ENCODE data around the gene NAA50.

Gene NAA50

DNA sequence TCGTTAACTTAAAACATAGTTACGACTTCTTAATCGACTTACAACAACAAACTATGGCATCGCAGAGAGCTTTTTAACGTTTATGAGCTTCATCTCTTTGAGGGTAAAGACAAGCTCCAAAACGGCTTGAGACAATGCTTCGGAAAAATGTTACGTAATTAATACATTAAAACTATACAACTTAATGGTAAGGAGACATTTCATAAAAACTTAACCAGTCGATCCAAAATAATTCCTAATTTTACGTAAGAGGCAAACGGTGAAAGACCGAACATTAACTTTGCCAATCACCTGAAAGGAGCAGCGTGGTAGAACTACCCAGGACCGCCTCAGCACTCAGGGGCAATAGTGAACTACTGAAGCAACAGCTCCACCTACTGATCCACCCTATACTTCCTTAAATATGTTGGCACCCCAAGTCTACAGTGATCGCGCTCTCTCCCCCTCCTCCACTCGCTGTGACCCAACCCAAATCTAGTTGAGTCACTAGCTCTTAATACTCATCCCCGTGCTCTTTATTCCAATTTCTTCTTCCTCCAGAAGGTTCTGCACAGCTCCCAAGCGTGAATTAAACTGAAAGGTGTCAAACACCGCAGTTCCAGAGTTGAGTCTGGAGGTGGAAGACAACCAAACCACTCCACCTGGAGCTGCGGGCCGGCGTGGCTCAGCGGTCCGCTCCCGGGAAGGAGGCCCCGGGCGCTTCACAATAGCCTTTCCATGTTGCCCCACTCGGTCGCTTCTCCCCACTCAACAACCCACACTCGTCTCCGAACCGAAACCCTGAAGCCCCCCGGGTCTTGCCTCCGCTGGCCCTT, 901 bp downstream of the NAA50 start:
- no peak for TF ChIP-seq EZH2 (IDR thresholded peaks at IDR 0.05; ENCODE audit: borderline replicate concordance, low read length)
- peak; percentile 70 for TF ChIP-seq CTCF (IDR thresholded peaks at IDR 0.05; ENCODE audit: low read length)
- Histone ChIP-seq H2AFZ (ENCODE audit: low read length) (no peak overlapping the region), H3K4me2 (ENCODE audit: low read length) (peak overlapping the region; percentile 93), H3K27ac (ENCODE audit: low read depth, low read length, poor library complexity, severe bottlenecking) (peak overlapping the region; percentile 98), H3K27me3 (ENCODE audit: insufficient read depth, low read length) (no peaks in the 10 kb centered on the region), H3K9ac (ENCODE audit: low read length) (peak overlapping the region; percentile 98), H3K4me1 (ENCODE audit: insufficient read depth, low read length, severe bottlenecking) (peaks cover 70% of the 10 kb centered on the region), H3K79me2 (ENCODE audit: insufficient read depth, low read length) (peaks cover 86% of the 10 kb centered on the region), H3K36me3 (ENCODE audit: insufficient read depth, low read length) (peaks cover 21% of the 10 kb centered on the region), H3K4me3 (ENCODE audit: low read depth, low read length, poor library complexity, severe bottlenecking) (peak overlapping the region; percentile 98), H3K9me2 (ENCODE audit: low read depth, low read length) (no peaks in the 10 kb centered on the region), H3F3A (ENCODE audit: insufficient read depth, low read length) (no peaks in the 10 kb centered on the region), H4K20me1 (ENCODE audit: insufficient read depth, low read length) (no peaks in the 10 kb centered on the region), H3K9me3 (ENCODE audit: low read length) (no peaks in the 10 kb centered on the region)

DNA sequence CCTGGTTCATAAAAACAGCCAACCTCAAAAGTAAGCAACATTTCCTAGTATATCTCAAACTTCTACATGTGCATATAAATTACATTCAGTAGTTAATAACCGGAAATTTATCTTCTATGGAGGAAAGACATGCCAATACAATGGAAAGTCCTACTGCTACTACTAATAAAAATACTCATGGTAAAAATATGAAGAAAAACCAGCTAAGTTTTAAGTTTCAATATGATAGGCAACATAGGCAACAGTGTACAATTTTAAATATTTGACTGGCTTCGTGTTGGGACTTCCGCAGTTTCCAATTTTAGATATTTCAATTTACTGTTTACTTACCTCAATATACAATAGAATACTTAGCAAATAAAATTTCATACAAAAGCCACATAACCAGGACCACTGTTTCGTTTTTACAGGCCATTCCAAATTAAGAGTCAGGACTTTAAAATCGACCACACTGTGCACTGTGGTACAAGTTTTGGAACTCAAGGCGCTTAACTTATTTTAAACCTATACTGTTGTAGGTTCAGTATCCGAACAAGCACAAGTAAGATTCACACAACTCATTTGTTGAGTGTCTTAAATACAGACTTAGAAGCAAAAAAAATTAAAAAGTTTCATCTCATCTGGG, 2.9 kb downstream of the NAA50 start:
- peaks cover 21% of the 10 kb centered on the region for H3K36me3 ChIP-seq (ENCODE audit: insufficient read depth, low read length)
- H3K4me1 ChIP-seq (ENCODE audit: insufficient read depth, low read length, severe bottlenecking): peaks cover 70% of the 10 kb centered on the region
- no peaks in the 10 kb centered on the region for H4K20me1 ChIP-seq (ENCODE audit: insufficient read depth, low read length)
- no peaks in the 10 kb centered on the region for H3K9me3 ChIP-seq (ENCODE audit: low read length)
- no peaks in the 10 kb centered on the region for H3K27me3 ChIP-seq (ENCODE audit: insufficient read depth, low read length)
- peak overlapping the region; percentile 93 for H3K4me2 ChIP-seq (ENCODE audit: low read length)
- peak overlapping the region; percentile 98 for H3K4me3 ChIP-seq (ENCODE audit: low read depth, low read length, poor library complexity, severe bottlenecking)
- no peak overlapping the region for H2AFZ ChIP-seq (ENCODE audit: low read length)
- TF ChIP-seq EZH2 (IDR thresholded peaks at IDR 0.05; ENCODE audit: borderline replicate concordance, low read length): no peak
- TF ChIP-seq CTCF (IDR thresholded peaks at IDR 0.05; ENCODE audit: low read length): no peak
- H3K9me2 ChIP-seq (ENCODE audit: low read depth, low read length): no peaks in the 10 kb centered on the region
- H3K27ac ChIP-seq (ENCODE audit: low read depth, low read length, poor library complexity, severe bottlenecking): peak overlapping the region; percentile 31
- peaks cover 87% of the 10 kb centered on the region for H3K79me2 ChIP-seq (ENCODE audit: insufficient read depth, low read length)
- H3K9ac ChIP-seq (ENCODE audit: low read length): peak overlapping the region; percentile 98
- no peaks in the 10 kb centered on the region for H3F3A ChIP-seq (ENCODE audit: insufficient read depth, low read length)

DNA sequence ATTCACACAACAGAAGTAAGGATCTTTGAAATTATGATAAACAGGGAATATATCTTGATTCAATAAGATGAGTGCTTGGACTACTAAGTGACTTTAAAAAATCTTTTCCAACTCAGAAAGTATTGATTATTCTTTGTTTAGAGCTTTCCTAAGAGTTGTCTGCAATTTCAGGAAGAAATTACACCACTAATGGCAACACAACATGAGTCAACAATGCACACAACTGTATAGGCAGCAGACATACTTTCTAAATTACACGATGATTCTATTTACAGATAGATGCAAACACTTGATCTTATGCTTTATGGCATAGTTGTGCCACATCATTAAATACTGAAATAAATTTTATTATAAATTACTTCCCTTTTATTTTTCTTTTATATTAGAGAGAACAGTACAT, 4.4 kb downstream of the NAA50 start:
- Histone ChIP-seq H3K9me2 (ENCODE audit: low read depth, low read length) (no peaks in the 10 kb centered on the region), H3K27me3 (ENCODE audit: insufficient read depth, low read length) (no peaks in the 10 kb centered on the region), H3K27ac (ENCODE audit: low read depth, low read length, poor library complexity, severe bottlenecking) (peak overlapping the region; percentile 31), H2AFZ (ENCODE audit: low read length) (no peak overlapping the region), H3K4me2 (ENCODE audit: low read length) (peak overlapping the region; percentile 49), H3F3A (ENCODE audit: insufficient read depth, low read length) (no peaks in the 10 kb centered on the region), H3K4me3 (ENCODE audit: low read depth, low read length, poor library complexity, severe bottlenecking) (peak overlapping the region; percentile 8), H3K4me1 (ENCODE audit: insufficient read depth, low read length, severe bottlenecking) (peaks cover 79% of the 10 kb centered on the region), H3K9ac (ENCODE audit: low read length) (peak overlapping the region; percentile 2; the same call in 1 of the 2 replicates), H3K36me3 (ENCODE audit: insufficient read depth, low read length) (peaks cover 21% of the 10 kb centered on the region), H3K9me3 (ENCODE audit: low read length) (no peaks in the 10 kb centered on the region), H3K79me2 (ENCODE audit: insufficient read depth, low read length) (peaks cover 90% of the 10 kb centered on the region), H4K20me1 (ENCODE audit: insufficient read depth, low read length) (peaks cover 3% of the 10 kb centered on the region; the same call in 1 of the 2 replicates)
- TF ChIP-seq CTCF (IDR thresholded peaks at IDR 0.05; ENCODE audit: low read length): no peak
- TF ChIP-seq EZH2 (IDR thresholded peaks at IDR 0.05; ENCODE audit: borderline replicate concordance, low read length): no peak
